CD4-positive, CD25-positive, alpha-beta regulatory T cell (primary cell): ENCODE measurements around the gene UTP3. TPM values are rescaled to one million over a fixed set of nuclear protein-coding genes. Genes with fewer than 3 reads are reported as not detected.

Experiments used
- ATAC-seq, 2 donors: fragments of 150-1000 bp; cut with Tn5 transposase; one replicate each; pipeline ENCODE4 v1.10.0; 2021; ENCODE audit warnings: low read depth in 2 of 2, moderate number of reproducible peaks in 2 of 2, moderate library complexity in 1 of 2
- DNase-seq, 3 donors: peaks; one replicate each; pipeline versions ENCODE4 v3.0.0 to v3.0.0-alpha.2; 2012 to 2022; ENCODE audit warnings: mixed read lengths in 1 of 3
- H3K27ac ChIP-seq: one replicate; pipeline ENCODE4 v1.7.0; 2013; ENCODE audit warnings: mild to moderate bottlenecking, low read length; ENCODE audit not compliant: insufficient read depth, poor library complexity, severe bottlenecking
- H3K27me3 ChIP-seq: one replicate; pipeline ENCODE4 v1.7.0; 2013; ENCODE audit warnings: low read length; ENCODE audit not compliant: control insufficient read depth, insufficient read depth
- H3K36me3 ChIP-seq: one replicate; pipeline ENCODE4 v1.7.0; 2013; ENCODE audit warnings: mild to moderate bottlenecking, low read length, moderate library complexity; ENCODE audit not compliant: control insufficient read depth, insufficient read depth
- H3K4me1 ChIP-seq: 2 replicates; pipeline ENCODE4 v1.7.0; 2013; ENCODE audit warnings: mild to moderate bottlenecking, low read length; ENCODE audit not compliant: insufficient read depth, control insufficient read depth, poor library complexity, severe bottlenecking
- H3K4me3 ChIP-seq: one replicate; pipeline ENCODE4 v1.7.0; 2013; ENCODE audit warnings: low read depth, mild to moderate bottlenecking, low read length, moderate library complexity
- H3K9me3 ChIP-seq, 2 experiments: 1 replicate in 1 of 2; 2 replicates in 1 of 2; pipeline ENCODE4 v1.7.0; 2013; ENCODE audit warnings: low read length in 2 of 2, mild to moderate bottlenecking in 1 of 2, moderate library complexity in 1 of 2; ENCODE audit not compliant: control insufficient read depth in 2 of 2
- H3K27ac Mint-ChIP-seq, 3 donors: one replicate each; pipeline ENCODE4 v1.8.0; 2020 to 2022; ENCODE audit warnings: mild to moderate bottlenecking in 3 of 3, mixed read lengths in 3 of 3, moderate library complexity in 2 of 3
- H3K27me3 Mint-ChIP-seq: one replicate; pipeline ENCODE4 v1.8.0; 2022; ENCODE audit warnings: mild to moderate bottlenecking, mixed read lengths
- H3K36me3 Mint-ChIP-seq: one replicate; pipeline ENCODE4 v1.8.0; 2020; ENCODE audit warnings: mixed read lengths
- H3K4me1 Mint-ChIP-seq, 4 donors: one replicate each; pipeline ENCODE4 v1.8.0; 2020 to 2022; ENCODE audit warnings: mixed read lengths in 4 of 4, mild to moderate bottlenecking in 1 of 4
- H3K4me3 Mint-ChIP-seq, 4 donors: one replicate each; pipeline ENCODE4 v1.8.0; 2020 to 2022; ENCODE audit warnings: mild to moderate bottlenecking in 4 of 4, mixed read lengths in 4 of 4, moderate library complexity in 3 of 4
- H3K9me3 Mint-ChIP-seq, 7 donors: one replicate each; pipeline ENCODE4 v1.8.0; 2020 to 2022; ENCODE audit warnings: mixed read lengths in 7 of 7, mild to moderate bottlenecking in 3 of 7, moderate library complexity in 2 of 7
- polyA plus RNA-seq, 4 donors: library from polyadenylated mRNA; unstranded; fragments of 300-500 nt; fragmentation: Illumina TruSeq; gene quantifications; one replicate each; pipeline ENCODE4 v1.2.3, GENCODE V29; 2021
- total RNA-seq: library from RNA; stranded (reverse); gene quantifications from one replicate; pipeline ENCODE4 v1.2.3, GENCODE V29; 2022

Gene UTP3
- total and polyA plus RNA-seq, 5 donors from 2014 or later = 8.8 to 17.5 (median 13.5) TPM

GRCh38 chr4:70712150-70712549 is 23.8 kb downstream of the UTP3 start:
- Mint-ChIP-seq H3K4me1 (peaks cover 3 to 8% (median 5%) of the 10 kb centered on the region in 4 donors), H3K9me3 (peaks cover 0 to 1% (median 0%) of the 10 kb centered on the region in 7 donors), H3K36me3 (no peaks in the 10 kb centered on the region), H3K27ac (peak overlapping the region in 1 of 3 donors; percentile 4), H3K27me3 (peaks cover 10% of the 10 kb centered on the region), H3K4me3 (peak overlapping the region in 1 of 4 donors; percentile 36)
- ATAC-seq (no peak), DNase-seq (no peak)
- Histone ChIP-seq H3K4me3 (no peak overlapping the region), H3K36me3 (no peaks in the 10 kb centered on the region), H3K27ac (no peak overlapping the region), H3K27me3 (no peaks in the 10 kb centered on the region), H3K4me1 (no peaks in the 10 kb centered on the region), H3K9me3 (no peaks in the 10 kb centered on the region)

- ATAC-seq = no peak
- Mint-ChIP-seq H3K9me3 (peaks cover 0 to 2% (median 0%) of the 10 kb centered on the region in 7 donors), H3K27ac (no peak overlapping the region), H3K4me3 (no peak overlapping the region), H3K4me1 (peaks cover 3 to 8% (median 5%) of the 10 kb centered on the region in 4 donors), H3K27me3 (peaks cover 15% of the 10 kb centered on the region), H3K36me3 (peaks cover 3% of the 10 kb centered on the region)
- no peak overlapping the region for H3K27ac ChIP-seq
- no peak for DNase-seq
- no peak overlapping the region for H3K4me3 ChIP-seq
- H3K36me3 ChIP-seq = no peaks in the 10 kb centered on the region
- no peaks in the 10 kb centered on the region for H3K27me3 ChIP-seq
- no peaks in the 10 kb centered on the region for H3K4me1 ChIP-seq
- H3K9me3 ChIP-seq = no peaks in the 10 kb centered on the region
These were observed 24.5 kb downstream of the UTP3 start for GRCh38 chr4:70712604-70713452.

GRCh38 chr4:70713453-70714078 is 25.2 kb downstream of the UTP3 start:
- peaks cover 15% of the 10 kb centered on the region for H3K27me3 Mint-ChIP-seq
- Histone ChIP-seq H3K4me3 (no peak overlapping the region), H3K27me3 (no peaks in the 10 kb centered on the region), H3K9me3 (no peaks in the 10 kb centered on the region), H3K4me1 (no peaks in the 10 kb centered on the region), H3K36me3 (no peaks in the 10 kb centered on the region), H3K27ac (no peak overlapping the region)
- H3K4me1 Mint-ChIP-seq = peaks cover 3 to 8% (median 5%) of the 10 kb centered on the region in 4 donors
- no peak overlapping the region for H3K4me3 Mint-ChIP-seq
- H3K9me3 Mint-ChIP-seq = peaks cover 0 to 2% (median 0%) of the 10 kb centered on the region in 7 donors
- peaks cover 3% of the 10 kb centered on the region for H3K36me3 Mint-ChIP-seq
- peak overlapping the region in 1 of 3 donors; percentile 44 for H3K27ac Mint-ChIP-seq
- DNase-seq = no peak
- no peak for ATAC-seq

- Mint-ChIP-seq H3K4me1 (peaks cover 3 to 8% (median 5%) of the 10 kb centered on the region in 4 donors), H3K36me3 (peaks cover 3% of the 10 kb centered on the region), H3K27me3 (peaks cover 19% of the 10 kb centered on the region), H3K9me3 (peaks cover 0 to 2% (median 0%) of the 10 kb centered on the region in 7 donors), H3K27ac (no peak overlapping the region), H3K4me3 (no peak overlapping the region)
- no peaks in the 10 kb centered on the region for H3K27me3 ChIP-seq
- no peak for DNase-seq
- H3K36me3 ChIP-seq = no peaks in the 10 kb centered on the region
- ATAC-seq = no peak
- no peak overlapping the region for H3K4me3 ChIP-seq
- H3K27ac ChIP-seq = no peak overlapping the region
- no peaks in the 10 kb centered on the region for H3K4me1 ChIP-seq
- H3K9me3 ChIP-seq = no peaks in the 10 kb centered on the region
These were observed 26.0 kb downstream of the UTP3 start for GRCh38 chr4:70714079-70714887.

- Histone ChIP-seq H3K9me3 (no peaks in the 10 kb centered on the region), H3K4me3 (no peak overlapping the region), H3K4me1 (no peaks in the 10 kb centered on the region), H3K36me3 (no peaks in the 10 kb centered on the region), H3K27me3 (no peaks in the 10 kb centered on the region), H3K27ac (no peak overlapping the region)
- Mint-ChIP-seq H3K27me3 (peaks cover 24% of the 10 kb centered on the region), H3K27ac (peak overlapping the region in 1 of 3 donors; percentile 87), H3K4me3 (no peak overlapping the region), H3K36me3 (peaks cover 3% of the 10 kb centered on the region), H3K9me3 (peaks cover 0 to 2% (median 0%) of the 10 kb centered on the region in 7 donors), H3K4me1 (peaks cover under 1 to 6% (median 4%) of the 10 kb centered on the region in 4 donors)
- DNase-seq = no peak
- ATAC-seq = no peak
These were observed 26.8 kb downstream of the UTP3 start for GRCh38 chr4:70715097-70715496.

GRCh38 chr4:70718811-70719604 is 30.7 kb downstream of the UTP3 start:
- H3K4me1 ChIP-seq = no peaks in the 10 kb centered on the region
- DNase-seq (no peak), ATAC-seq (no peak)
- H3K36me3 ChIP-seq = no peaks in the 10 kb centered on the region
- H3K27ac ChIP-seq = no peak overlapping the region
- peaks cover 0 to 2% (median 0%) of the 10 kb centered on the region in 7 donors for H3K9me3 Mint-ChIP-seq
- H3K4me3 Mint-ChIP-seq = no peak overlapping the region
- peaks cover 1% of the 10 kb centered on the region for H3K27me3 ChIP-seq
- no peak overlapping the region for H3K27ac Mint-ChIP-seq
- H3K4me1 Mint-ChIP-seq = peaks cover 0 to 14% (median 9%) of the 10 kb centered on the region in 4 donors
- H3K27me3 Mint-ChIP-seq = peaks cover 23% of the 10 kb centered on the region
- peaks cover 3% of the 10 kb centered on the region for H3K36me3 Mint-ChIP-seq
- no peaks in the 10 kb centered on the region for H3K9me3 ChIP-seq
- H3K4me3 ChIP-seq = no peak overlapping the region

- Histone ChIP-seq H3K4me1 (no peaks in the 10 kb centered on the region), H3K27ac (no peak within 1 kb of the TSS), H3K27me3 (peaks cover 1% of the 10 kb centered on the region), H3K36me3 (no peaks in the 10 kb centered on the region), H3K4me3 (no peak within 1 kb of the TSS), H3K9me3 (no peaks in the 10 kb centered on the region)
- peaks cover 0 to 14% (median 6%) of the 10 kb centered on the region in 4 donors for H3K4me1 Mint-ChIP-seq
- H3K4me3 Mint-ChIP-seq = no peak within 1 kb of the TSS
- peaks cover 23% of the 10 kb centered on the region for H3K27me3 Mint-ChIP-seq
- H3K36me3 Mint-ChIP-seq = peaks cover 3% of the 10 kb centered on the region
- H3K9me3 Mint-ChIP-seq = peaks cover 0 to 2% (median 0%) of the 10 kb centered on the region in 7 donors
- H3K27ac Mint-ChIP-seq = peak within 1 kb of the TSS in 2 of 3 donors; percentile 12 to 67
- ATAC-seq = no peak
- DNase-seq = no peak
These were observed 33.4 kb downstream of the UTP3 start, which contains the start of gene RUFY3 for GRCh38 chr4:70721747-70722146. Gene RUFY3 (plus strand): TSS chr4:70721964. CDS start chr4:70722574, 610 bp downstream.
